Cardiac atrium fibroblast (primary cell): ENCODE data around the gene SMARCAD1. TPM values are rescaled to one million over a fixed set of nuclear protein-coding genes. Genes with fewer than 3 reads are reported as not detected.

Experiments
- total RNA-seq: library from RNA; depleted of rRNA; stranded (reverse); fragments of >200 nt; gene quantifications from 2 replicates; pipeline ENCODE4 v1.2.3, GENCODE V29; 2015

The SMARCAD1 gene
- 13.9 and 17.2 TPM in 2 replicates for total RNA-seq

GRCh38 chr4:94207469-94208224 lies at the start of gene SMARCAD1:
Gene SMARCAD1, plus strand, starts transcription at chr4:94207865. Its CDS starts 530 bp downstream, at chr4:94208395.

Other genes starting within 250 kb of the SMARCAD1 start
- gene HPGDS, start 135.0 kb downstream of the SMARCAD1 start, total RNA-seq: not detected in 2 replicates
- gene PDLIM5, start 244.1 kb downstream of the SMARCAD1 start, total RNA-seq: 90.8 and 120 TPM in 2 replicates